22Rv1 (cell line): ENCODE measurements around the gene SCAMP2.

ENCODE experiments used
- CTCF ChIP-seq: fragments of 450-650 bp; IDR thresholded peaks from 2 replicates; pipeline ENCODE4 v1.5.1; 2017; ENCODE audit warnings: mild to moderate bottlenecking
- ZFX ChIP-seq: fragments of 450-650 bp; IDR thresholded peaks from 2 replicates; pipeline ENCODE4 v1.6.1; 2017; ENCODE audit warnings: antibody characterized with exemption, borderline replicate concordance

DNA sequence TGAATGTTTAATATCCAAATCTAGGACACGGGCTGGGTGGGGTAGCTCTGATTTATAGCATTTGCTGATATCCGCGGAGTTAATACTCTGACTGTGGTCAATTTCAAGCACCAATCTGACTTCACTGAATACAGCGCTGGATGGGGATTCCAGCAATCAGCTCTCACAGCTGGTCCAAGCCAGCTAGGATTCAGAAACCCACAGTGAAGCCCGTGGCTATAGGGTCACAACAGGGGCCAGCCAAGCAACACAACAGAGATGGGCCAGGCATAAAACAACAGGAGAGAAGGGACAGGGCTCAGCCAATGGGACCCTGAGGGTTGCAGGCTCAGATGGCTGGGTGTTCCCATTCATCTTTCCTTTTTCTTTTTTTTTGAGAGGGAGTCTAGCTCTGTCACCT, 65.9 kb downstream of the SCAMP2 start:
- no peak for TF ChIP-seq ZFX
- TF ChIP-seq CTCF, result no peak
